Neural progenitor cell (in vitro differentiated cells): Measurements from ENCODE around the gene NUTM2A. TPM values are rescaled to one million over a fixed set of nuclear protein-coding genes. Genes with fewer than 3 reads are reported as not detected.
"Not testable (repeated sequence)": the region's sequence is repeated elsewhere in the genome, so short reads cannot be mapped to it uniquely, and the experiment has no call there.

ENCODE experiments used
- DNase-seq: peaks from one replicate; pipeline ENCODE4 v3.0.0-alpha.2; 2016; ENCODE audit warnings: low spot score
- H2AFZ ChIP-seq: fragments of 200-600 bp; sonication (generic); replicated peaks from 2 replicates; pipeline ENCODE4 v1.6.1; 2016; ENCODE audit warnings: antibody characterized with exemption
- H3F3A ChIP-seq: fragments of 200-600 bp; sonication (generic); 2 replicates; pipeline ENCODE4 v1.6.1; 2016; ENCODE audit warnings: antibody characterized with exemption, low read depth
- H3K27ac ChIP-seq: fragments of 200-600 bp; sonication (generic); 2 replicates; pipeline ENCODE4 v1.5.1; 2016; ENCODE audit warnings: mild to moderate bottlenecking
- H3K27me3 ChIP-seq: fragments of 200-600 bp; sonication (generic); 2 replicates; pipeline ENCODE4 v1.6.1; 2016; ENCODE audit warnings: mild to moderate bottlenecking, moderate library complexity
- H3K36me3 ChIP-seq: fragments of 200-600 bp; sonication (generic); 2 replicates; pipeline ENCODE4 v1.5.1; 2016
- H3K4me1 ChIP-seq: fragments of 200-600 bp; sonication (generic); 2 replicates; pipeline ENCODE4 v1.6.1; 2016; ENCODE audit warnings: mixed run types
- H3K4me2 ChIP-seq: fragments of 200-600 bp; sonication (generic); 2 replicates; pipeline ENCODE4 v1.6.1; 2016
- H3K4me3 ChIP-seq: fragments of 200-600 bp; sonication (generic); 2 replicates; pipeline ENCODE4 v1.5.1; 2016
- H3K79me2 ChIP-seq: fragments of 200-600 bp; sonication (generic); 2 replicates; pipeline ENCODE4 v1.6.1; 2016; ENCODE audit warnings: low read depth
- H3K9ac ChIP-seq: fragments of 200-600 bp; sonication (generic); 2 replicates; pipeline ENCODE4 v1.6.1; 2016
- H3K9me3 ChIP-seq: fragments of 200-600 bp; sonication (generic); 2 replicates; pipeline ENCODE4 v1.5.1; 2016; ENCODE audit warnings: low read depth
- H4K20me1 ChIP-seq: fragments of 200-600 bp; sonication (generic); 2 replicates; pipeline ENCODE4 v1.6.1; 2016; ENCODE audit warnings: low read depth
- H3K27ac Mint-ChIP-seq: 3 replicates; pipeline ENCODE4 v1.8.0; 2021; ENCODE audit warnings: mixed read lengths
- H3K27me3 Mint-ChIP-seq: 2 replicates; pipeline ENCODE4 v1.8.0; 2022; ENCODE audit warnings: low read depth, mild to moderate bottlenecking, inconsistent platforms, moderate library complexity, mixed read lengths; ENCODE audit not compliant: insufficient read depth
- H3K36me3 Mint-ChIP-seq: 3 replicates; pipeline ENCODE4 v1.8.0; 2021; ENCODE audit warnings: mixed read lengths
- H3K4me1 Mint-ChIP-seq: 3 replicates; pipeline ENCODE4 v1.8.0; 2021; ENCODE audit warnings: mixed read lengths
- H3K4me3 Mint-ChIP-seq: 3 replicates; pipeline ENCODE4 v1.8.0; 2021; ENCODE audit warnings: mild to moderate bottlenecking, moderate library complexity, mixed read lengths
- H3K9me3 Mint-ChIP-seq: 3 replicates; pipeline ENCODE4 v1.8.0; 2020; ENCODE audit warnings: mixed read lengths
- total RNA-seq: library from RNA; depleted of rRNA; stranded (reverse); fragments of >200 nt; gene quantifications from 2 replicates; pipeline ENCODE4 v1.2.3, GENCODE V29; 2015; ENCODE audit warnings: low replicate concordance

The NUTM2A gene
- total RNA-seq, 1 donor from 2014 or later = 0.69 TPM

DNA sequence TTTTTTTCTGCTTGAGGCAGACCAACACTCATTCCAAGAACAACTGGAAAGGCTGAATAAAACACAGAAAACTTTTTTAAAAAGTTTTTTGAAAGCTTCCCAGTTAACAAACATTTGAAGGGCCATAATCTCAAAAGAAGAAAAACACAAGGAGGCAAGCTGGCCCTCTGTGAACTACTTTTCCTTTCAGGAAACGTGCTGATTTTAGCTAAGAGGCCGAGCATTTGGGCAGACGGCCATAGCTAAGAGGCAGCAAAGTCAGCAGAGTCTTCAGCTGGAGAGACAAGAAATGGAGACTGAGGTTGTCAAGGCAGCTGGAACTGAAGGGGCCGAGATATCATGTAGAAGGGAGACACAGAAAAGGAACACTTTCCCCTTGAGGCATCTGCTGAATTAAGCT lies 18.3 kb upstream of the NUTM2A start:
- not testable (repeated sequence) for H3K36me3 ChIP-seq, DNase-seq, H3K79me2 ChIP-seq, H3K36me3 Mint-ChIP-seq, H3K27me3 ChIP-seq, H3K9ac ChIP-seq, H3K4me2 ChIP-seq, H3K4me1 ChIP-seq, H3K4me3 Mint-ChIP-seq, H3K4me3 ChIP-seq, H4K20me1 ChIP-seq, H3K27me3 Mint-ChIP-seq, H3K27ac Mint-ChIP-seq, H3F3A ChIP-seq, H3K9me3 ChIP-seq, H2AFZ ChIP-seq, H3K9me3 Mint-ChIP-seq, H3K27ac ChIP-seq
- peaks cover 11% of the 10 kb centered on the region for H3K4me1 Mint-ChIP-seq

DNA sequence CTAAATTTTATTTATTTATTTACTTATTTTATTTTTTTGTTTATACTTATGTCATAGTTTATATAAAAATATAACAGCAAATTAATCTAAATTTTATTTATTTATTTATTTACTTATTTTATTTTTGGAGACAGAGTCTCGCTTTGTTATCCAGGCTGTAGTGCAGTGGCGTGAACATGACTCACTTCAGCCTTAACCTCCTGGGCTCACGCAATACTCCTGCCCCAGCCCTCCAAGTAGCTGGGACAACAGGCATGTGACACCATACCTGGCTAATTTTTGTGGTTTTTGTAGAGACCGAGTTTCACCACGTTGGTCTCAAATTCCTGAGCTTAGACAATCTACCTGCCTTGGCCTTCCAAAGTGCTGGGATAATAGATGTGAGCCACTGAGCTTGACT lies 14.9 kb upstream of the NUTM2A start:
- H3K9me3 Mint-ChIP-seq, H3K27me3 Mint-ChIP-seq: not testable (repeated sequence)
- H3K36me3 Mint-ChIP-seq = peaks cover 10% of the 10 kb centered on the region

DNA sequence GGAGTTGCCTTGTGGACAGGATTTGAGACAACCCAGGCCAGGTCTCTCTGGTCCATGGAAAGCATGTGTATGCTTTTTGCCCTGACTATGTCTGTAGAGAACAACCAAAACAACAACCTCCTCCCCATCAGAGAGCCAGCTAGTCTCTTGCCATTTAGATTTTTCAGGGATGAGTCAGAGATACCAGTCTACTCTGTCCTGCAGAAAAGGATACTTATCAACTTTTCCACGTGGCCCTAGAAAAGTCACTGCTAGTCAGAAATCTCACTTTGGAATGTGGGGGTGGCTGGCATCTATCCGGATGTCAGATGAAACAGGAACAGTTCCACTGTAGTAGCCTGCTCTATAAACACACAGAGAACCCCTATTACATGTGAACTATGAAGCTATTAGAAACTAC lies 13.4 kb upstream of the NUTM2A start:
- H3K4me1 Mint-ChIP-seq, H3K27ac Mint-ChIP-seq, H3K27me3 Mint-ChIP-seq: not testable (repeated sequence)

More for the DNA sequence above, 14.9 kb upstream of the NUTM2A start:
- not testable (repeated sequence) for H4K20me1 ChIP-seq, H3K27ac ChIP-seq, H3K4me3 ChIP-seq, H3K9me3 ChIP-seq, DNase-seq, H3K27me3 ChIP-seq, H3K4me2 ChIP-seq, H3K4me1 Mint-ChIP-seq, H3K27ac Mint-ChIP-seq, H3K9ac ChIP-seq, H3F3A ChIP-seq, H2AFZ ChIP-seq, H3K4me3 Mint-ChIP-seq, H3K4me1 ChIP-seq, H3K36me3 ChIP-seq, H3K79me2 ChIP-seq

DNA sequence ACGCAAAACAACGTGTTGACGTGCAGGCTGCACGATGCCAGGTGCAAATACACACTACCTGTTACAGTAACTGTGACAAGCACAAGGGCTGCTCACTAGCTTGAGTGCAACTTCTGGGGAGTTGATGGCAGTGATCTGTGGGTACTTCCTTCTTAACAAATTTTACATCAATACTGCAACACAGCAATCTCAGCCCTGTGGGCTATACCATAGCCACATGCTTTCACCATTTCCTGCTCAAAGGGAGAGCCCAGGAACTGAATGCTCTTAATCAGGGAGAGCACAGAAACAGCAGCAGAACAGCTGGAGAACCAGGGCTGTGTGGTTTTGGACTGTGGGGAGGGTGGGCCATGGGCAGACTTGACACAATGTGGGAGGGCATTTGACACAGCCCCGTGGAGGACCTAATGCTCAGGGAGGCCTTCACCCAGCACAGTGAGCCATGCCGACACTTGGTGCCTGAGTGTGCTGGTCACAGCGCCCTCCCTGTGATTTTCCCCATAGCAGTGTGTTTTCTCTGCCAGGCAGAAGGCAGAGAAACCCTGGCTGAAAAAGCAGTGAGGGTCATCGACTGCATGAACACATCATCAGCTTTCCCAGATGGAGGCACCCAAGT lies 12.0 kb upstream of the NUTM2A start:
- not testable (repeated sequence) for H3K4me1 ChIP-seq, H3K4me1 Mint-ChIP-seq, H3K36me3 ChIP-seq, H3K9me3 Mint-ChIP-seq, H2AFZ ChIP-seq, H3K27ac Mint-ChIP-seq, H4K20me1 ChIP-seq, H3K79me2 ChIP-seq, H3K27me3 ChIP-seq, H3K27ac ChIP-seq, H3K36me3 Mint-ChIP-seq, H3K4me3 Mint-ChIP-seq, H3K9me3 ChIP-seq, H3K4me3 ChIP-seq, H3K4me2 ChIP-seq, H3K9ac ChIP-seq, DNase-seq, H3K27me3 Mint-ChIP-seq, H3F3A ChIP-seq

More for the DNA sequence above, 13.4 kb upstream of the NUTM2A start:
- not testable (repeated sequence) for H3K79me2 ChIP-seq, H4K20me1 ChIP-seq, H3K9me3 Mint-ChIP-seq, H3K9me3 ChIP-seq, H3K4me1 ChIP-seq, H3K27ac ChIP-seq, H3K9ac ChIP-seq, H3K4me3 Mint-ChIP-seq, H2AFZ ChIP-seq, H3K27me3 ChIP-seq, H3K4me3 ChIP-seq, H3F3A ChIP-seq, H3K4me2 ChIP-seq, DNase-seq, H3K36me3 ChIP-seq
- peaks cover 11% of the 10 kb centered on the region for H3K36me3 Mint-ChIP-seq

DNA sequence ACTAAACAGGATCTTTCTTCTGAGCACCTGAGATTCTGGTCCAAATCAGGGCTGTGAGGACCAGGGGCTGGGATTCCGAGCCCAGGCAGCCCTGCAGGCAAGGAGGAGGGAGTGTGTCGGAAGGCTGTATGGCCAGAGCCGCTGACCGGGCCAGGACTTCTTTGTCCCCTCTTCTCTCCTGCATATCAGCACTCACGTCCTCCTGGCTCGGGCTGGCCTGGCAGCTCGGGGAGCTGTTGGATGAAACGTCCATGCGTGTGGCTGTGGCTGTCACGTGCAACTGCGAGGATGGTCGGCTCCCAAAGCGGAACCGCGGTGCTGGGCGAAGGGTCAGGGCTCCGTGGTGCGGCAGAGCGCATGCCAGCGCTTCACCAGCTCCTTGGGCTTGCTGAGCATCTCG lies 11.4 kb upstream of the NUTM2A start:
- not testable (repeated sequence) for H4K20me1 ChIP-seq, H3F3A ChIP-seq, H3K4me1 ChIP-seq, H3K4me1 Mint-ChIP-seq, H3K4me2 ChIP-seq, H2AFZ ChIP-seq, H3K9ac ChIP-seq, H3K36me3 Mint-ChIP-seq, H3K4me3 Mint-ChIP-seq, H3K9me3 ChIP-seq, H3K27ac Mint-ChIP-seq, DNase-seq, H3K36me3 ChIP-seq, H3K27ac ChIP-seq, H3K27me3 Mint-ChIP-seq, H3K79me2 ChIP-seq, H3K27me3 ChIP-seq, H3K4me3 ChIP-seq, H3K9me3 Mint-ChIP-seq

DNA sequence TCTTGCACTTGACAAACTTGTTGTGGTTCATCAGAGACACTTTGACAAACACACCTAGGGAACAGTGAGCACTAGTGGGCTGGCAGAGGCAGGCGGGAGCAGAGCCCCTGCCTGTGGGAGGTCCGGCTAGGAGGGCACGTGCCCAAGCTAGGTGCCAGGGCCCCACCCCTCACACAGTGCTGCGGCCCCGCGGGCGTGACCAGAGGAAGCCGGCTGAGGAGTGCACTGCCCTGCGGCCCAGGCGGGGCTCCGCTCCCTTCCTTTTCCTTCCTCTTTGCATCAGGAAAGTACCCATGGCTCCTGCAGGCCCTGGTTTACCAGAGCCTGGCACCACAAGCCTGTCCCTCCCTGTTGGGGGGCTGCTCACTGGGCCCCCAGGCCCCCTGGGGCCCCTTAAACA lies 9.1 kb upstream of the NUTM2A start:
- H4K20me1 ChIP-seq, H2AFZ ChIP-seq, H3K27me3 Mint-ChIP-seq, H3K27me3 ChIP-seq, H3K36me3 Mint-ChIP-seq, H3K4me3 ChIP-seq, H3K4me1 Mint-ChIP-seq, H3K36me3 ChIP-seq, H3K4me1 ChIP-seq, DNase-seq, H3K27ac Mint-ChIP-seq, H3K9me3 ChIP-seq, H3K79me2 ChIP-seq, H3K9ac ChIP-seq, H3F3A ChIP-seq, H3K9me3 Mint-ChIP-seq, H3K4me2 ChIP-seq, H3K27ac ChIP-seq, H3K4me3 Mint-ChIP-seq: not testable (repeated sequence)

DNA sequence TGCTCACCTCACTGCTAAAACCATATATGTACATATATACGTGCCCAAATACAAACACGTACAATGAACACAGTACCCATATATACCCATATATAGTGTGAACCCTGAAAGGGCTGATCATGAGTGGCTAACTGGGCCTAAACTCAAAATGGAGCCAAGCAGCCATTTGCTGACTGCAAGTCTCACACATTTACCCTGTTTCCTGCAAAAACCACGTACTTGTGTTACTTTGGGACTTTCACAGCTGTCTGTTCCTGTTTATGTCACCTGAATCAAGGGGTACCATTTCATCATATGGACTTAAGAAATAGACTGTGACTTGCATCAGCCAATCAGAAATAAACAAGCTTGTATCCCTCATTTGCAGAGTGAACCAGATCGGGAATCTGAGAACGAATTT lies 5.9 kb upstream of the NUTM2A start:
- not testable (repeated sequence) for H4K20me1 ChIP-seq, H3K27me3 ChIP-seq, H3K27me3 Mint-ChIP-seq, H3K9me3 ChIP-seq, H3K4me3 Mint-ChIP-seq, H3K4me1 Mint-ChIP-seq, H3K36me3 ChIP-seq, H3K4me3 ChIP-seq, H3K79me2 ChIP-seq, H3K36me3 Mint-ChIP-seq, H3K9me3 Mint-ChIP-seq, H3K4me2 ChIP-seq, H3K9ac ChIP-seq, DNase-seq, H2AFZ ChIP-seq, H3K27ac ChIP-seq, H3K4me1 ChIP-seq, H3F3A ChIP-seq, H3K27ac Mint-ChIP-seq

DNA sequence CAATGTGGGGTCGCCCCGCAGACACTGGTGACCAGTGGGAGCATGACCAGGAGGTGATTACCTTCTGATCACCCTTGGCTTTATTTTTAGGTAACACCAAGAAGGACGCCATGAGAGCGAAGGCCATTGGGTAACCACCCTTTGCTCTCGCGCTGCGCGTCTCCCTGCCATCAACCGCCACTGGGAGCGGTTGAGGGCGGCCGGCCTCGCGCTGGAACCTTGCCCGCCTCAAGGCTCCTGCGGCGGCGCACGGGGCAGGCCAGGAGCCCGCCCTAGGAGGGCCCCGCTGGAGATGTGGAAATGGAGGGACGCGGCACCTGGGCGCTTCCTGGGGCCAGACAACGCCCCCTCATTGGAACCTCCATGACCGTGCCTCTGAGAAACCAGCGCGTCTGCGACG lies 2.5 kb upstream of the NUTM2A start:
- not testable (repeated sequence) for H4K20me1 ChIP-seq, H2AFZ ChIP-seq, H3K9ac ChIP-seq, H3K36me3 Mint-ChIP-seq, H3K27ac ChIP-seq, DNase-seq, H3K9me3 Mint-ChIP-seq, H3K27me3 Mint-ChIP-seq, H3K4me3 Mint-ChIP-seq, H3K4me1 Mint-ChIP-seq, H3K36me3 ChIP-seq, H3K27ac Mint-ChIP-seq, H3K9me3 ChIP-seq, H3K4me2 ChIP-seq, H3K4me3 ChIP-seq, H3K79me2 ChIP-seq, H3K27me3 ChIP-seq, H3K4me1 ChIP-seq, H3F3A ChIP-seq
